K562 (cell line): ENCODE data around the gene PLOD1. TPM values are rescaled to one million over a fixed set of nuclear protein-coding genes. Genes with fewer than 3 reads are reported as not detected.

Experiments used
- ATAC-seq: fragments of 200-7000 bp; cut with Tn5 transposase; 3 replicates; pipeline ENCODE4 v1.9.1; 2020; ENCODE audit warnings: moderate library complexity
- BruUV-seq: library from RNA; stranded (reverse); fragments of 400-500 nt; replicated peaks from 2 replicates; lab custom pipeline; 2021; lab: Mats Ljungman, UMichigan
- CTCF ChIA-PET: fragments of 300-600 bp; formaldehyde crosslinking; extraction: SDS; loops from one replicate; lab custom pipeline; 2021; ENCODE audit warnings: low intra/inter-chr PET ratio; lab: Yijun Ruan, JAX
- POLR2A ChIA-PET: fragments of 300-600, 350-650 bp; sonication (Branson Sonifier 250); formaldehyde crosslinking; extraction: SDS; loops from one replicate; lab custom pipeline; 2021; ENCODE audit warnings: antibody characterized with exemption, inconsistent platforms; lab: Yijun Ruan, JAX
- DNase-seq, 4 experiments: peaks; one replicate each; pipeline versions ENCODE4 v3.0.0 to v3.0.0-alpha.2; 2011 to 2018; ENCODE audit warnings: low spot score in 3 of 4, mixed read lengths in 3 of 4; ENCODE audit errors: extremely low read depth in 1 of 4
- FAIRE-seq: peaks from 2 replicates; lab custom pipeline; 2011; peaks lifted over from hg19 to GRCh38; lab: Jason Lieb, UNC
- H2AFZ ChIP-seq: 2 replicates; pipeline ENCODE4 v1.6.0; 2011; ENCODE audit warnings: low read depth, low read length, control low read depth, inconsistent platforms
- H3K27ac ChIP-seq: fragments of 200-600 bp; 3 replicates; pipeline ENCODE4 v1.8.0; 2011; ENCODE audit warnings: low read depth, mild to moderate bottlenecking, control low read depth, inconsistent platforms, low read length, moderate library complexity, mixed read lengths; ENCODE audit errors: extremely low read depth
- H3K27me3 ChIP-seq, 2 experiments: fragments of 300-600 bp in 1 of 2; 2 replicates in 1 of 2; 3 replicates in 1 of 2; pipeline versions ENCODE4 v1.6.0 to v1.8.0; 2011; ENCODE audit warnings: inconsistent platforms in 2 of 2, low read length in 2 of 2, mild to moderate bottlenecking in 1 of 2, mixed read lengths in 1 of 2, moderate library complexity in 1 of 2; ENCODE audit not compliant: control insufficient read depth in 2 of 2, insufficient read depth in 2 of 2
- H3K36me3 ChIP-seq: fragments of 300-600 bp; 3 replicates; pipeline ENCODE4 v1.8.0; 2011; ENCODE audit warnings: mild to moderate bottlenecking, low read length, inconsistent platforms; ENCODE audit not compliant: control insufficient read depth, insufficient read depth
- H3K4me1 ChIP-seq, 2 experiments: fragments of 200-600 bp in 1 of 2; replicated peaks in 1 of 2; 2 replicates in 1 of 2; 3 replicates in 1 of 2; pipeline versions ENCODE4 v1.5.1 to v1.8.0; 2011; ENCODE audit warnings: inconsistent platforms in 2 of 2, low read length in 2 of 2, mild to moderate bottlenecking in 1 of 2, mixed read lengths in 1 of 2, moderate library complexity in 1 of 2; ENCODE audit not compliant: control insufficient read depth in 2 of 2, insufficient read depth in 2 of 2
- H3K4me2 ChIP-seq: 2 replicates; pipeline ENCODE4 v1.6.1; 2011; ENCODE audit warnings: low read length, control low read depth, inconsistent platforms, mixed read lengths; ENCODE audit not compliant: insufficient read depth
- H3K4me3 ChIP-seq: fragments of 200-600 bp; sonication (generic), shearing (Covaris generic); 2 replicates; pipeline ENCODE4 v1.5.1; 2016; ENCODE audit warnings: control low read depth, inconsistent platforms
- H3K79me2 ChIP-seq: fragments of 200-600 bp; 3 replicates; pipeline ENCODE4 v1.8.0; 2011; ENCODE audit warnings: low read length, inconsistent platforms; ENCODE audit not compliant: control insufficient read depth, insufficient read depth
- H3K9ac ChIP-seq, 2 experiments: 2 replicates each; pipeline versions ENCODE4 v1.6.0 to v1.6.1; 2011; ENCODE audit warnings: low read depth in 2 of 2, low read length in 2 of 2, control low read depth in 1 of 2, inconsistent platforms in 1 of 2, mild to moderate bottlenecking in 1 of 2, mixed read lengths in 1 of 2; ENCODE audit not compliant: insufficient read depth in 1 of 2
- H3K9me1 ChIP-seq: one replicate; pipeline ENCODE4 v1.6.0; 2011; ENCODE audit warnings: inconsistent platforms, mild to moderate bottlenecking, low read length, moderate library complexity; ENCODE audit not compliant: control insufficient read depth, insufficient read depth
- H3K9me3 ChIP-seq: replicated peaks from 2 replicates; pipeline ENCODE4 v1.5.1; 2011; ENCODE audit warnings: low read depth, low read length, inconsistent platforms; ENCODE audit not compliant: control insufficient read depth, insufficient read depth
- H4K20me1 ChIP-seq: replicated peaks from 2 replicates; pipeline ENCODE4 v1.6.1; 2011; ENCODE audit warnings: low read length, inconsistent platforms, mixed read lengths; ENCODE audit not compliant: control insufficient read depth, insufficient read depth
- ARID2 ChIP-seq: fragments of 450-650 bp; IDR thresholded peaks from 2 replicates; pipeline ENCODE4 v1.6.1; 2017; ENCODE audit warnings: antibody characterized with exemption, mild to moderate bottlenecking
- BRCA1 ChIP-seq, 2 experiments: fragments of 450-650 bp in 1 of 2; sonication (generic) in 1 of 2; formaldehyde crosslinking in 1 of 2; IDR thresholded peaks; 2 replicates each; pipeline versions ENCODE4 v1.5.0 to v1.6.1; 2017 to 2020; ENCODE audit warnings: mild to moderate bottlenecking in 1 of 2, missing genetic modification reagents in 1 of 2
- BRD9 ChIP-seq: fragments of 450-650 bp; IDR thresholded peaks from 2 replicates; pipeline ENCODE4 v1.6.1; 2018; ENCODE audit warnings: low read depth; ENCODE audit not compliant: partially characterized antibody
- EP400 ChIP-seq: fragments of 450-650 bp; IDR thresholded peaks from 2 replicates; pipeline ENCODE4 v1.6.1; 2017; ENCODE audit warnings: antibody characterized with exemption, mild to moderate bottlenecking, moderate library complexity
- HNRNPL ChIP-seq: fragments of 200-400 bp; formaldehyde crosslinking; IDR thresholded peaks from 2 replicates; pipeline ENCODE4 v1.6.1; 2017; ENCODE audit warnings: low read depth, mild to moderate bottlenecking, low read length
- IRF1 ChIP-seq: sonication (generic); formaldehyde crosslinking; IDR thresholded peaks from 2 replicates; pipeline ENCODE4 v1.8.0; 2022; ENCODE audit warnings: missing genetic modification reagents, mild to moderate bottlenecking, borderline replicate concordance
- MLX ChIP-seq, 2 experiments: fragments of 450-650 bp in 1 of 2; sonication (generic) in 1 of 2; formaldehyde crosslinking; conservative IDR thresholded peaks; 2 replicates each; pipeline versions ENCODE4 v1.4.0 to v1.8.1; 2020 to 2022; ENCODE audit warnings: mild to moderate bottlenecking in 1 of 2, missing genetic modification reagents in 1 of 2
- NFE2 ChIP-seq: IDR thresholded peaks from 2 replicates; pipeline ENCODE4 v1.6.1; 2014; ENCODE audit warnings: antibody characterized with exemption, low read depth
- WGBS: fragments of 100-300 bp; shearing (Covaris generic); methylation state at CpG from one replicate; pipeline ENCODE4 v1.1.6; 2016; ENCODE audit warnings: low coverage, mixed read lengths; ENCODE audit not compliant: insufficient coverage; ENCODE audit errors: missing lambda C conversion rate; 5-methylcytosine and 5-hydroxymethylcytosine counted together
- in situ Hi-C: fragments of 300-500 bp; cut with MboI; formaldehyde crosslinking; loops from 4 replicates; pipeline ENCODE4 v1.15.0; 2018; ENCODE audit warnings: inconsistent platforms, mixed read lengths
- intact Hi-C: fragments of 100-400 bp; cut with micrococcal nuclease; formaldehyde crosslinking; loops from 2 replicates; pipeline ENCODE4 v1.14.2; 2022
- polyA plus RNA-seq, 8 experiments: library from polyadenylated mRNA; depleted of rRNA in 4 of 8; stranded (reverse) in 5 of 8; unstranded in 3 of 8; fragments of >200 nt; fragmentation: Nextera tagmentation in 2 of 8; fragmentation: Illumina TruSeq in 1 of 8; extraction: Ambion mirVana in 2 of 8; extraction: Trizol in 1 of 8; gene quantifications; 2 replicates each; pipeline versions ENCODE4 v1.2.1 to v1.2.3, GENCODE V29; 2011 to 2014; ENCODE audit warnings: inconsistent platforms in 1 of 8, missing spikeins in 1 of 8
- total RNA-seq, 7 experiments: library from RNA; depleted of rRNA in 6 of 7; stranded (reverse); fragments of >200 nt in 6 of 7; fragmentation: Illumina TruSeq in 2 of 7; extraction: Trizol in 2 of 7; gene quantifications; 2 replicates each; pipeline versions ENCODE4 v1.2.1 to v1.2.3, GENCODE V29; 2011 to 2021; ENCODE audit warnings: low replicate concordance in 1 of 7

Gene PLOD1
- total and polyA plus RNA-seq, 9 of the 15 experiments (the other 6 are each of a cell fraction or from before 2014, with no cell fraction given): 16.6 to 90.8 (median 52.7) TPM

- in situ Hi-C loops (no loop called here), intact Hi-C loops (loop anchor here (2.0 kb wide), 1 partner anchor 15 kb away; the partner anchor contains the start of gene MIIP)
- peaks cover 11% of the 10 kb centered on the region; the same call in 2 of the 3 replicates for H3K79me2 ChIP-seq
- no peak overlapping the region for H2AFZ ChIP-seq
- H3K9me3 ChIP-seq: no peaks in the 10 kb centered on the region
- TF ChIP-seq IRF1 (CRISPR knock-in tag) (no peak), BRCA1 (IDR thresholded peaks at IDR 0.05) (no peak), BRCA1 (CRISPR knock-in tag; IDR thresholded peaks at IDR 0.05) (no peak), HNRNPL (no peak), EP400 (no peak), NFE2 (no peak), MLX (CRISPR knock-in tag; conservative IDR thresholded peaks at IDR 0.05) (no peak), ARID2 (no peak), BRD9 (no peak)
- no TSS peak for BruUV-seq
- H3K27me3 ChIP-seq: no peaks in the 10 kb centered on the region
- FAIRE-seq: no peak
- H3K9ac ChIP-seq: no peak overlapping the region; a peak in 1 of 4 replicates
- no peak overlapping the region for H3K4me3 ChIP-seq
- no peak for ATAC-seq
- peaks cover 83% of the 10 kb centered on the region for H3K36me3 ChIP-seq
- H3K9me1 ChIP-seq: no peaks in the 10 kb centered on the region
- WGBS: 89% methylated on average over 12 of the region's 12 CpGs
- DNase-seq: no peak
- ChIA-PET CTCF (no interaction called here), POLR2A (interaction anchor here (0.6 to 5.0 kb wide), 7 partner anchors 12 to 432 kb away, joined by 3 to 52 read pairs (median 3); partner anchors contain the start of genes MFN2 and MIIP)
- no peaks in the 10 kb centered on the region for H4K20me1 ChIP-seq
- H3K4me2 ChIP-seq: no peak overlapping the region
- no peak overlapping the region for H3K27ac ChIP-seq
- peaks cover 23 to 34% of the 10 kb centered on the region in 2 experiments; a peak in 4 of 5 replicates for H3K4me1 ChIP-seq
These were observed 69.2 kb downstream of the PLOD1 start for GRCh38 chr1:12003762-12004161.
